HG03469 (cell line): ENCODE results near the gene FBXO9.

ENCODE experiments used
- ATAC-seq: cut with Tn5 transposase; IDR thresholded peaks from one replicate; pipeline ENCODE4 v1.9.1; 2021; ENCODE audit warnings: mild to moderate bottlenecking, moderate library complexity, moderate number of reproducible peaks; ENCODE audit not compliant: unreplicated experiment

FBXO9 gene

GRCh38 chr6:53086302-53086701 is 21.1 kb downstream of the FBXO9 start:
- ATAC-seq = no peak

- no peak for ATAC-seq
Measured at GRCh38 chr6:53089948-53090347, 24.7 kb downstream of the FBXO9 start.

GRCh38 chr6:53090576-53090975 is 25.4 kb downstream of the FBXO9 start:
- no peak for ATAC-seq

DNA sequence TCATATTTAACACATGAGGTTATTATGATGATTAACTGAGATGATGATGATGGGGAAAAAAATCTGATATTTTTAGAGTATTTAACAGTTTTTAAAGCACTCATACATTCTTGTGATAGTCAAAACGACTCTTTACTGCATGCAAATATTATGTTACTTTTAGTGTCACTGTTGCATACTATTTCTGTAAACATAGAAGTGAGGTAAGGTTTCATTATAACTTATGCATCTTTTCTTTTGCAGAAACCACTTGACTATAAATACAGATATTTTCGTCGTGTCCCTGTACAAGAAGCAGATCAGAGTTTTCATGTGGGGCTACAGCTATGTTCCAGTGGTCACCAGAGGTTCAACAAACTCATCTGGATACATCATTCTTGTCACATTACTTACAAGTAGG is 30.1 kb downstream of the FBXO9 start:
- no peak for ATAC-seq

GRCh38 chr6:53095716-53096115 is 30.5 kb downstream of the FBXO9 start:
- no peak for ATAC-seq

- ATAC-seq = no peak
Measured at GRCh38 chr6:53100561-53100960, 35.4 kb downstream of the FBXO9 start.

DNA sequence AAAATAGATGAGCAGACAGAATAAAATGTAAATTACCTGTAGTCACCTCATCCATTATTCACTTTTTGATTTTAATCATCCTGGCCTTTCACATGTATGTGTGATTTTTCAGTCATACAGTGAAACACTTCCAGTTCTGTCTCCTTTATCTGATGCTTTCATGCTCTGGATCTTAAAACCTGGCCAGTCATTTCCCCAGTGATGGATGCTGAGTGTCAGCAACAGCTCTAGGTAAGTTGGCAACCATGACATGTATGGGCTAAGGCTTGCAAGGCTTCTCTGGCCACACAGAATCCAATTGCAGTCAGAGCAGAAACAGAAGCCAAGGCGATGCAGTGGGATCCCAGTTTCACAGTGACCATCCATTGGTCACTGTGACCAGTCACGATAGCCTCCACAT is 35.8 kb downstream of the FBXO9 start:
- ATAC-seq = no peak

DNA sequence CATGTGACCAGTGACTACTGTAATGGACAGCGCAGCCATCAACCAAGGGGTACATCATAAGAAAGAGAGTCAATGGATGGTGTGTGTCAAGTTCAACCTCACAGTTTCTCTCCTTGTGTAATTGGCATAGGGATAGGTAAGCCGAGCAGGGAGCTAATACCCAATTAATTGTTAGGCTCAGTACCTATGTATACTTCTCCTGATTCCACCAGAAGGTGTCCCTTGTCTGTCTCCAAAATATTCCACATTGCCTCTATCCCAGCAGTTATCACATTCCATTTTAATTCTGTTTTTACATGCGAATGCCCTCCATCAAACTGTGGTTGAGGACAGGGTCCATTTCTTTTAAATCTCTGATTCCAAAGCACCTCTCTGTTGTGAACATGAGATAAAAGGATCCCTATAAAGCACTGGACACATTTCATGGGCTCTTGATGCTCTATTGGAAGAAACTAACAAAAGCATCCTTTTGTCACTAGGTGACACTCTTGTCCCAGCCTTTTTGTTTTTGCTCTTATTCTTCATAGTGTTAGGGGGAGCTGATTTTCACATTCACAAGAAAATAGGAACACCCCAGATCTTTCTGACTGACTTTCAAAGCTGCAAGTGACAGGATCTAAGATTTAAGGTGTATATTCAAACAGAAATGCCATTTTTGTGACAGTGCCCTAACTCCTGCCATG is 38.9 kb downstream of the FBXO9 start:
- ATAC-seq = no peak

- ATAC-seq = no peak
Measured at GRCh38 chr6:53104916-53105315, 39.7 kb downstream of the FBXO9 start.

DNA sequence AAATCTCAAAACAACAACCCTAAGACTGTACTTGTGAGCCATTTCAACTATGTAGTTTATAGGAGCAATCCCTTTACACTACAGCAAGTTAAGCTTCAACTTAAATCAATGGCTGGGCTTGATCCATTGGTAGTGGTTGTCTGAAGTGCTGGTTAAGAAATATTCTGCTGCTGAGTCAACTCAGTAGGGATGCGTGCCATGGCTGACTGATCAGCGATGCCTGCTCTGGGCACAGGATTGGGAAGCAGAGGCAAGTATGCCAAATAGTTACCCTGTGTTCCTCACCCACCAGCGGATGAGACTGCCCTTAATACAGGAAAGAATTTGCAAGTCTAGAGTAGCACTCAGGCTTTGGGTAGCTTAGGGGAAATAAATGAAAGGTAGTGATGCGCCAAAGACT is 41.9 kb downstream of the FBXO9 start:
- no peak for ATAC-seq

GRCh38 chr6:53109612-53110011 is 44.4 kb downstream of the FBXO9 start:
- ATAC-seq = no peak

- ATAC-seq = no peak
Measured at GRCh38 chr6:53111865-53112264, 46.7 kb downstream of the FBXO9 start.

GRCh38 chr6:53112404-53112803 is 47.2 kb downstream of the FBXO9 start:
- no peak for ATAC-seq

DNA sequence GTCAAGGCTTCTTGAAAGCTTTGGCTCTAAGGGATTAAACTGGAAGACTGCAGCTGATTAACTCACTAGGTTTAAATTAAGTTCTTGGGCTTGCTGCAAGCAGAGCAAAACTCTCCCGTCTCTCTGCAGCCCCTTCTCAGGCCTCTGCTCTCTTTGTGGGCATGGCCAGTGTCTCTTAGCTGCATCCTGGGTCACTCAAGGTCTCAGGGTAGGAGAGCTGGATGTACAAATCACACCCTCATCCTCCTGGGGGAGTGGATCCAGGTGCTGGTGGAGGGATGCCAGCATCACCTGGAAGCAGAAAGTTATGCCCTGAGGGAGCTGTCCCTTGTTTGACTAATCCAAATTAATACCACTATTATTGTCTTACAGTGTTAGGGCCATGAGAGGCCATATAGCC is 47.7 kb downstream of the FBXO9 start:
- ATAC-seq = no peak

DNA sequence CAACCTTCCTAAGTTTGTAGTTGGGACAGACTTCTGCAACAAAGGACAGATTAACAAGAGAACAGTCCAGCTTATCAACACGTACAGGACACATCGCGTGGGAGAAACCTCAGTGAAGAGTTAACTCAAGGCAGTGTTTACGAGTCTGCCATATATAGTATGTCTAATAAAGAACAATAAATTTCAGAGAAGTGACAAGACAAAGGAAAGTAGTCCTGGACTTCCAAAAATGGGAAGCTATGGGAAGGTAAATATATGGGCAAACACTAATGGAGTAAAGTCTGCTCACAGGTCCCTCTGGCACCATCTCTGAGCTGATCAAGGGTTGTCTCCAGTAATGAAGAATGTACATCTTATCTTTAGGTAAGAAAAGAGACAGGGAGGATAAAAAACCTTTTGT is 48.5 kb downstream of the FBXO9 start:
- ATAC-seq = no peak

GRCh38 chr6:53115113-53115512 is 49.9 kb downstream of the FBXO9 start:
- ATAC-seq = no peak

DNA sequence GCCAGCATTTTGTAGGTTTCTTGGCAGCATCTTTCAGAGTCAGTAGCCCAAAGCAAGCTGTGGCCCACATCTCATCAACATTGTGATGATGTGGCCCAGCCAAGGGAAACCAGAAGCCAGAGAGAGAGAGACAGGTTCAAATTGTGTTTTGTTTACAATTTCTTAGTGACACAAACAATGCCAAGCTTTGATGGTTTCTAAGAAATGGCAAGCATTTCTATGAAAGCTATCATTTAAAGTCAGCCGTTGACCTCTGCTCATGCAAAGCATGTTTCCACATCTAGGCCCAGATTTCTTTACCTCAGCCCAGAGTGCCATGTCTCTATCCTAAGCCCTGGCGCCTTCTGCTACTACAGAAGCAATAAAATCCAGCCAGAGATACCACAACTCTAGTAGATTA is 50.5 kb downstream of the FBXO9 start:
- no peak for ATAC-seq

- ATAC-seq = no peak
Measured at GRCh38 chr6:53119349-53119748, 54.1 kb downstream of the FBXO9 start.

DNA sequence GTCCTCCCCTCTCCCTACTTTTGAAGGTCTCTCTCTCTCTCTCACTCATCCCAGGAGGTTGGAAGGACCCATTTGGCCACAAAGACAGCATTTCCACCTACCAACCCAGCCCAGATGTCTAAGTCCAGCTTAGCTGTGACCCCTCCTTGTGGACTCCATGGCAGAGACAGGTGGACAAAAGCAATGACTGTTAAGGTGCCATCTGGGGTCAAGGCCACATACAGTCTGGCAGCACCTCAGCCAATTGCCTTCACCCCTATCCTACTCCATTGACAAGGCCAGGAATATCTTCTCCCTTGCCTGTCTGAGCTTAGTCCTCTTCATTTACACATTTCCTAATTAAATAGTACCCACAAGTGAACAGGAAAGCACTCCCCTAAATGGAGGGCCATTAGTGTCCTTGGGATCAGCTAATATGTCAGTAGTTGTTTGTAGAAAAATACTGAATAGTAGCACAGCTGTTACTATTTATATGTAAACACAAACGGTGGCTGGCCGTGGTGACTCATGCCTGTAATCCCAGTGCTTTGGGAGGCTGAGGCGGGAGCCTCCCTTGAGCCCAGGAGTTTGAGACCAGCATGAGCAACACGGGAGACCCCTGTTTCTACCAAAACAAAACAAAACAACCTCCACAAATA is 54.7 kb downstream of the FBXO9 start:
- ATAC-seq = no peak

- ATAC-seq = no peak
Measured at GRCh38 chr6:53124131-53124800, 59.1 kb downstream of the FBXO9 start.

DNA sequence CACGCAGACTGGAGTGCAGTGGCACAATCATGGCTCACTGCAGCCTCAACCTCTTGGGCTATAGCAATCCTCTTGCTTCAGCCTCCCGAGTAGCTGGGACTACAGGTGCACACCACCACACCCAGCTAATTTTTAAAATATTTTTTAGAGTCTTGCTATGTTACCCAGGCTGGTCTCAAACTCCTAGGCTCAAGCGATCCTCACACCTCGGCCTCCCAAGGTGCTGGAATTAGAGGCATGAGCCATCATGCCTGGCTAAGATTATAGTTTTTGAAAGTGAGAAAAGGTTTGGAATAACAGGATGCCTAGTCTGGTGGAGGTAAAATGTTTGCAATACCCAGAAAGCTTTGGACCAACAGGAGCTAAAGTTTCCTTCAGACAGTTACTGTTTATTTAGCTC is 60.1 kb downstream of the FBXO9 start:
- no peak for ATAC-seq

DNA sequence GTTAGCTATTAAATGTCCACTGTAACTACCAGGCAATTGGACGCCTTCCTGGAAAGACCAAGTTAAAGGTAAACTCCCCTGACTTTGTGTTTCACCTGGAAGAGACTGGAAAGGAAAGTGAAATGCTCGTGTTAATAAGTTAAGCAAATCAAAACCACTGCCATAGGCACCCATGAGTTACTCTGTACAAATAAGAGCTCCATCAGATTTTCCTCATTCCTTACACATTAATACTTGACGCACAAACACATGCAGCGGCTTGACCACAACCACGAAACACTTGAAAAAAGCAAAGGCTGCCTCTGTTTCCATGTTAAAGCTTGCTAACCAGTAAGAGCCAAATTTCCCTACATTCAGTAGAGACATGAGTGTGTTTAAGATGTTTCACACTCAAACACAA is 63.6 kb downstream of the FBXO9 start:
- ATAC-seq = no peak
